Stimulated activated CD4-positive, alpha-beta T cell treated with anti-CD3 and anti-CD28 coated beads, Interleukin-4, amount 100 ng/mL, for 1 hour (primary cell): ENCODE results near the gene FMNL2.

Experiments used
- DNase-seq: peaks from one replicate; pipeline ENCODE4 v3.0.0-alpha.2; 2020

Gene FMNL2

DNA sequence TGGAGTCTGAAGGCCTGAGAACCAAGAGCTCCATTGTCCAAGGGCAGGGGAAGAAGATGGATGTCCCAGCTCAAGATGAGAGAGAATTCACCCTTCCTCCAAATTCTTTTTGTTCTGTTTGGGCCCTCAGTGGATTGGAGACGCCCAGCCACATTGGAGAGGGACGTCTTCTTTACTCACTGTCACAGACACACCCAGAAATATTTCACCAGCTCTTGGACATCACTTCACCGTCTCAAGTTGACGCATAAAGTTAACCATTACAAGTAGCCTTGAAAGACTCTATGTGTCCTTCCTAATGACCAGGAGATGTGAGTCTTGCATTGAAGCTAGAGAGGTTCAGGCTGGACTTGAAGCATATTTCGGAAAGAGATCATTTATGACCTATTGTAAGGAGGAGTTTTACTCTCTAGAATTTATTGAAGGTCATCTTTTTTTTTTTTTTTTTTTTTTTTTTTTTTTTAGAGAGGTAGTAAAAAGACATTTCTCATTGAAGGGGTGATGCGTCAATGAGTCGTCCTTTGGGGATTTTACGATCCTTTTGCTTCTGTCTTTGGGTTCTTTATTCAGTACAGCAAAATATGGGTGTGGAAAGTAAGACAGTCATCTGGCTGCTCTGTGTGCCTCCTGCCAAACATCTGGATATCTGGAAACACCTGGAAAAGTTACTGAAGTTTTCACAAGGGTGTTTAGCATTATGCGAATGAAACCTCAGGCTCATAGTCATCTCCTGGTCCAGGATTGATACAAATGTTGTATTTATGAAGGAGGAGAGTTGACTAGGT is 264.2 kb downstream of the FMNL2 start:
- DNase-seq: no peak

DNA sequence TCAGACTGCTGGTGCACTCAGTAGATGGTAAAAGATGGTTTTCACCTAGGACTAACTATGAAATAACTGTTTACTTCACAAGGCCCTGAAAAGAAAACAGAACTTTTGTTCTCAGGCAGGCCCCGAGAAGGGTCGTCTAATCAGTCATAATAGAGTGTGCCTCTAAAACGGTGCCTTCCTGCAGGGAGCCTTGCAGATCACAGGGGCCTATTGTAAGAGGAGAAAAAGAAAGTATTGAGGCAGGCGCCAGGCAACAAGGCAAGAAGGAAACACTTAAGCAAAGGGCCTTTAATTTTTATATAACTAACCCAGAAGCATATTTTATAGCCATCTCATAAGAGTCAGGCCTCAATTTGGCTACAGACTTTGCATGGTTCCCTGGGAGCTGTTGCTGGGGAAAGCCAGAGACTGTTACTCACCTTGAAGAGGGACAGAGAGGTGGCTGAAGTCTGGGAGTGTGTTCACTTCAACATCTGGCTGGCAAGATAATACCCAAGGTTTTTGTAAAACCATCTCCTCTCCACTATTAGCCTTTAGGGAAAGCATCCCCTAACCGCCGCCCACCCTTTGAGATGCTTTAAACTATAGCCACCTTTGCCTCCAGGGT is 265.2 kb downstream of the FMNL2 start:
- DNase-seq: no peak

DNA sequence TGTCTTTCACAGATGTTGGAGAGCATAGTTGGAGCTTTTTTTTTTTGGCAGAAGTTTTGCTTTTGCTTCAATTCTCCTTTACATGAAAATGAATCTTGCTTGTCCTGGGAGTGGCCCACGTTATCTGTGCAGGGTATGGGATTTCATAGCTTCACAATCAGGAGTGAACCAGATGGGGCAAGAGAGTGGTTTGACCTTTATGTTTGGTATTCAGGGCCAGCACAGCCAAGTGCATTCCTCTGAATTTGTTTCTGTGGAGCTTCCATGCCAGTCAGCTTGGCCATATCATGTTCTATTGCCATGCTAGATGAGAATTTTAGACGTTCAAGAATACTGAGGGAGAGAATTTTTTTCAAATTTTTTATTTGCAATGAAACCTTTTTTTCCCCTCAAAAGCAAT is 265.7 kb downstream of the FMNL2 start:
- no peak for DNase-seq

DNA sequence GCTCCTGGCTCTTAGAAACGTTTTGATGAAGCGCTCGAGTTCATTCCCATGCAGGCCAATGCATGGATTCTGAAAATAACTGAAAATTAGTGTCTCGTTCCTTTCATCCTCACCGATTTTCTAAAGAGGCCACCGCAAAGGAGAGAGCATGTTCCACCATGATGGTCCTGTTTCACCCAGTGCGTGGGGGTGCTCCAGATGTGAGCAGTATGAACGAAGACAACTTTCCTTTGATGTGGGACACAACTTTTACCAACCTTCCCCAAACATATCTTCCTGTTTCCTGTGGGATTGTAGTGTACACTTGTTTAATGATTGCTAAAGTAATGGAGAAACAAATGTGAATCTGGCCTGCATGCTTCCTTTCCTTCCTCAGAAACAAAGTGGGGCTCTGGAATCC is 267.8 kb downstream of the FMNL2 start:
- no peak for DNase-seq

DNA sequence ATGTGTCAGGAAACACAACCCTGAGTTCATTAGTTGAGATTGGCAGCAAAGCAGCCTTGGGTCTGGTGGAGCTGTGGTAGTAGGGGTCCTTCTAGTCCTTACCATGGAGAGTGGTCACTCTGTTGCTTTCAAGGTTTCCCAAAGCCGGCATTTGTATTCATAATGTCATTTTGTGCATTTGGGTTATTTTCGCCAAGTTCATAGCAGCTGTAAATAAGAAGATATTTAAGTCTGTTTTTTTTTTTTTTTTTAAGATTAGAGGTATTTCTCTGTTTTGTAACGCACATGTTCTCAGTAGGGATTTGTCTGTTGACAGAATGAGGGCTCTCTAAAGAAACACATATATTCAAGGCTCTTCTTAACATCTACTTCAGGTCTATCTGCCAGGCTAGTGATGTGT is 268.2 kb downstream of the FMNL2 start:
- no peak for DNase-seq

DNA sequence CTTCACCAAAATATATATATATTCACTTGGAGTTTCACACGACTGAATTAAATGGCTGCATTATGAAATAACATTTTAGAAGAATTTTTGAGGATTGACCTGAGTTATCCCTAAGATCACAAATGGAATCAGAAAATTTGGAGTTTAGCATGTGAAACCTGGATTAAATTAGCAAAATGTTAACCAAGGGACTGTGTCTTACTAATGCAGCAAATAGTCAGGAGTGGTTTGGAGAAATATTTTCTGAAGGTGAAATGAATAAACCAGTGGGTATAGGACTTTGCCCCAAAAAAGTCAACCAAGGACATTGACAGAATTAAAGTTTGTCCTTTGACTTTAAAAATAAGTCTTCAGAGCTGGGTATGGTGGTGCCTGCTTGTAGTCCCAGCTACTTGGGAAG is 271.1 kb downstream of the FMNL2 start:
- DNase-seq: no peak

DNA sequence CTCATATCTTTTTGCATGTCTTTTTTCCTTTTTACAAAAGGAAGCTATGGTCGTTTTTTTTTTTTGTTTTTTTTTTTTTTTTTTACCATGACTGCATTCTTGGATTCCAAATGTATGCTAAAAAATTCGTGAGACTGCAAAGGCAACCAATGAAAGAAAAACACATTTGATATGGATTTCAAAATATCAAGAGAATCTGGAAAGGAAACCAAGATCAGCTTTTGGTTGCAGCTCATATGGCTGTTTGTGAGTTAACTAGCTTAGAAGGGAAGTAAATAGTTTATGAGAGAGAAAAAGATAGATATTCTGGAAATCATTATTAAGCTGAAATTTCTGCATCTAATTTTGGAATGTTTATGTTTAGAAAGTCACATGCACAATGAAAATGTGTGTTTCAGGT is 272.0 kb downstream of the FMNL2 start:
- no peak for DNase-seq

DNA sequence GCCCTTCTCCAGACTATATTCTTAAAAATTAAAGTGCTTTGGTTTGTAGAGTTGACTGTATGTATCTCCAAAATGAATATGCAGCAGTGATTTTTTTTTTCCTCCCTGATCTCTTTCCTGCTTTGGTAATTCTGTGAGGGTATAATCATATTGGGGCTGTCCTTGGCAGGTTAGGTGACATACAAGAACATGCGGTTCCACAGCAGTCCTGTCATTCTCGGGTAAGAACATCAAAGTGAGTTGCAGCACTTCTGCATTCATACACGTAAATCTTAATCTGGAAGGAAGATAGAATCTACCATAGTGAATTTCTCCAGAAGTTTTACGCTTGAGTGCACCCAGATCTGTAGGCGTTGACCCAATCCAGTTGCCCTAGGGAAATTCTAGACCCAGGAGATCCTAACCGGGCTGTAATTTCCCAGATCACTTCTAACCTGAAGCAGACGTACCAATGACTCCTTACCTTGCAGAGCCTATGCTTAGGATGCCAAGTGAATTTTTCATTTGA is 272.9 kb downstream of the FMNL2 start:
- no peak for DNase-seq

DNA sequence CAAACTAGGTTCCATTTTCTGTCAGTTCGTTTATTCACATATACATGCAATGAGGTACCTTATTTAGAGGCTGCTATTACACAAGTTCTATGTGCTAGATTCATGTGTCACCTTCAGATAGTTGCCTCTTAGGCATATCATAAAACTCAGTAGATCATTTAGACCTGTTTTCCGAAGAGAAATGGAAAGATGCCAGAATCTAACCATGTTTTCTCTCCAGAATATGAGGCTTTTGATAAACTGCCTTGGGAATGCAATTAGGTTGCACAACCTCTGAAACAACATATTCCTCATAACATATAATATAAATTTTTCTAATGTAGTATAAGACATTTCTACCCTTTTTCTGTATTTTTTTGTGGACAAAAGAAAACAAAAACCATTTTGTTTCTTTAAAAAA is 274.2 kb downstream of the FMNL2 start:
- DNase-seq: no peak

DNA sequence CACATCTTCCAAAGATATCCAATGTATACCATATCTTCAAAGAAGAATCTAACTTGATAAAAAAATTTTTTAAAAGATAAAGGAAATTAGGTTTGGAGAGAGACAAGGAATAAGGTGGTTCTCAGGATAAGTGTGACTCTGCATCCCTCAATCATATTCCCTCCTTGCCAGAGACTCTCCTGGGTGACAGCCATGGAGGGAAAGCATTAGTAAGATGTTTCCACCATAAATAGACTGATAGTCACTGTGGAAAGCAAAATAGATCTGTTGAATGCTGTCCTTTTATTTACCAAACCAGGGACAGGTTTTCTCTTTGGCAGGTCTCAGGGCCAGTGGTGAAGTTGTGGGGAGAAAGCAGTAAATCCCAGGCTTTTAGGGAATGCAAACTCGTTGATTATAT is 274.7 kb downstream of the FMNL2 start:
- no peak for DNase-seq

DNA sequence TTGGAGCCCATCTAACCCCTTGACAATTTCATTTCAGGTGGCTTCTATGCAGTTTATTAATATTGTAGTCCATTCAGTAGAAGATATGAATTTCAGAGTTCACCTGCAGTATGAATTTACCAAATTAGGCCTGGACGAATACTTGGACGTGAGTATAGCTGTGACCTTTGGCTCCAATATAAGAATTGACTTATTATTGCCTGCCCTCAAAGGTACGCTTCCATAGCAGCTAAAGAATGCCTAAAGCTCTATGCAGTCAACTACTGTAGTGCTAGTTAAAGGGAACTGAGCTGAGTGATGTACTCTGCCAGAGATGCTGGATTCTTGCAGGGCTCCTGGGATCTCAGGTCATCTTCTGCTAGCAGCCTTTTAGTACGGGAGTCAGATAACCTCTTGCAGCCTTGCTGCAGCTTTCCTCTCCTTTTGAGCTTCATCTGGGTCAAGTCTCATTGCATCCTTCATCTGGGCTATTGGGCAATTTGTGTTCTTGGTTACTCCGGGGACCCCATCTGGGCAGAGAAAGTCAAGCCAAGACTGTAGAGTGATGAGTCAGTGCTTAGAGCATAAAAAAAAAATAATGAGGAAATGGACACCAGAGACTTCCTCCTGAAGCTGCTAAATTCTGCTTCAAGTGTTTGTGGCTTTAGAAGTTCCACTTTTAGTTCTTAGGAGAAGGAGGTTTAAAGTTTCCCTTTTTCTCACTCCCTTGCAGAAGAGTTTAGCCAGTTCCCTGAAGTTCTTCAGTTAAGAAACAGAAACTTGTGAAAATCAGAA is 276.7 kb downstream of the FMNL2 start:
- no peak for DNase-seq

DNA sequence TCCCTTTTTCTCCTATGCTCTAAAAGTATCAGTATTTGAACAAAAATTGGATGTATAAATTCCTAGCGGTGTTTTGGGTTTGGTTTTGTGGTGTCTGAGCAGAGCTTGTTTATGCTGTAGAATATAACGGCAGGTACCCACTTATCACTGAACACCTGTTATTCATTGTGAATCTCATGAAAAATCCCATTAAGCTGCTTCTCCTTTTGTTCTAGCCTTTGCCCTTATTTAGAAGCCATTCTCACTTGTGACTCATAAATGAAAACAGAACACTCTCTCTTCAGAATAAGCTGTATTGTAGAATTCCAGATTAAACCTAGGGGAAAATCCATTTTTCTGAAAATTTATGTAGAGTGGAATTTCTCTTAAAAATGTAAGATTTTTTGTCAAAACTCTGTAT is 278.3 kb downstream of the FMNL2 start:
- DNase-seq: no peak

DNA sequence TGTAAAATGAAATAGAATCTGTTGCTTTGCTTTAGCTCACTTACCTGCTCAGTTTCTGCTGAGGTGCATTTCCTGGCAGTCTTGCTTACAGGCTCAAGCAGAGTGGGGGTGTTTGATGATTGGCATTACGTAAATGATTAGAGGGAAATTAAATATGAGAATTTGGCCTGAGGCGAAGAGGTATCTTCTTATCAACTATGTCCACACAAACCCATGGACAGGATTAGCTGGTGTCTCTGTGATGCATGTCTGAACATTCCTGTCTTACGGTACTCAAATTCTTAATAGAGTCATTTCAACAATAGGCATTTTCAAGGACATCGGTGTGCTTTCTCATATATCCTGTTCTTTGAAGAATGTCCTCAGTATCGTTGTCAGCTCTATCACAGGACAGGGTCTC is 280.2 kb downstream of the FMNL2 start:
- DNase-seq: no peak

DNA sequence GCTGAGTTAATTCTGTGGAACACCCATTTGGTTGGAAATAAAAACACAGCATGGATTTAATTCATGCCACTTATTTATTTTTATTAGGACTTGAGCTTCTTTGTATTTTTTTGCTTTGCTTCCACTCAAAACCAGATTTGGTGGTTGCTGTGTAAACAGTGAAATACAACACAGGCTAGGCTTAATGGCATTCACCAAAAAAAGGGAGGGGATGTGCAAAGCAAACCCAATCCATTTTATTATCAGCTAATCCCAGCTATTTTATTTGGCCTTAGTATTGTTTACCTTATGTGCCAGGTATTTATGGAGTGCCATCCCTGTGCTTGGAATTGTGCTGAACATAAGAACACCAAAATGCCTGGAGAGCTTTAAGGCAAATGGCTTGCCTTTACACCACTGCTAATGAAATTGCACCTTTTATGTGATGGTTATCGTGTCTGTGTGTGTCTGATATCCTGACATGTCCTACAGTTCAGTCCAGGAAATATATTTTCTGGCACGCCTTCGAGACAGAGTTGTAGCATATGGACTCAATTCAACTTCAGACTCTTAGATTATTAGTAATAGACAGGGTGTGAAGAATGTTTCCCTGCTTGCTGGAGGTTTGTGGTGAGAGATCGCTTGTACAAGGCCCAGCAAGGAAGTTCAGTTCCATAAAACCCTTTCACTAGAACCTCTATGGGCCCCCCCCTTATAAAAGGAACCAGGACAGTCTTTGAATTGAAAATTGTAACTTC is 282.6 kb downstream of the FMNL2 start:
- DNase-seq: no peak

DNA sequence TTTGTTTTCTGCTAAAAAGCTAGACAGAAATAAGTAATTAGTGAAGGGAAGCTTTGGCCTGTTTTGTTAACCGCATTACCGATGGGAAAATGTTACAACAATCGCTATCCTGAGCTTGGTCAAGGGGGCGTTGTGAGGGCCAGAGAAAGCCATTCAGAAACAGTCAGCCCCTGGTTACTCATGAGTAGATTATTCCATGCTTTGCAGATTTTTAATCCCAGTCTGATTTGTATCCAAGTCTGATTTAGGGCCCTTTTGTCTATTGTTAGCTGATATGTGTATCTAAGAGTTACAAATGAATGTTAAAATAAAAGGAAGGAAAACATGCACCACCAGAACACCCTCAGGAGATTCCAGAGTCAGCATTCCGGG is 283.2 kb downstream of the FMNL2 start:
- DNase-seq: no peak

DNA sequence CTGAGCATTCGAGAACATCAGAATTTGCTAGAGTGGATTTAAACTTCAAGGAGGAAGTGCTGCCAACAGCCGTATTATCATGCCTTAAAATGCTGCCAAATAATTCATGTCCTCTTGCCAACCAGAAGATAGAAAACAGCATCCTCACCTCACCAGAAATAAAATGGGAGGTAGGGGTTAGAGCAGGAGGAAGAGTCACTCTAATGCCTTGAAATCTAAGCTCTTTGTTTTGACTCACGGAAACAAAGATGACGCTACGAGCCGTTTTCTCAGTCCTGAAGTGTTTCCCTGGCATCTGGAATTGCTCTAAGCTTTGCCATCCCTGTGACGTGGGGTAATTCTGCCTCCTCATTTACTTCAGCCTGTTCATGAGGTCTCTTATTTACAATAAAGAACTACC is 285.2 kb downstream of the FMNL2 start:
- DNase-seq: no peak

DNA sequence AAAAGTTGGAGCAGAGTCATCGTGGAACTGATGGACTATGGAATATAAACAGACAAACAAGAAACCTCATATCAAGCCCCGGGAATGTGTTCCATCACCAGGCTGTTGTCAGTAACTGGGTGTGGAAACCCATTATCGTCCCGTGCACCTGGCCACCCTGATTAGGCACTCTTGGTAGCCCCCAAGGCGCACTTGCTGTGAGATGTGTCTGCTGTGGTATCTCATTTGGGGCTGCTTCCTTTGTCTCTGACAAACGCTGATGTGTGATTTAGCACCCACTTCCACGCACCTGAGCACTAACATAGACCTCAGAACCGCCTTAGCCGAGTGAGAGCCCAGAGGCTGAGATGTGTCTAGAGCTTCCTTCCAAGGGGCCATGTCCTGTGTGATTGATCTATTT is 286.0 kb downstream of the FMNL2 start:
- no peak for DNase-seq

DNA sequence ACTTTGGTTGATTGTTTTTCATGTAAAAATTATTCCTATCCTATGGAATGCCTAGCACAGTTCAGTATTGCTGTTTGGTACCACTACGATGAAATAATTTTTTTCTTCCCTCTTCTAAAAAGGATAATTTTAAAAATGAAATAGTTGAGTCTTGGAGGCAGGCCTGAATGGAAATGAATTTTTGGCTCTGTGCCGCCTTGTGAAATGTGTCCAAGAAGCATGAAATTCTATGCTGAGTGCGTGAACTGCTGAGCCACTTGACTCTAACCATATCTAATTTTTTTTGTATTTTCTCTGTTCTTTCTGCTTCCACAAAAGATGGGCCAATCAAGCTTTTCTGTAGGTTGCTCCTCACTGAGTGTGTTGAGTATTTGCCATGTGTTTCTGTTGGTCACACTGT is 287.2 kb downstream of the FMNL2 start:
- DNase-seq: no peak

DNA sequence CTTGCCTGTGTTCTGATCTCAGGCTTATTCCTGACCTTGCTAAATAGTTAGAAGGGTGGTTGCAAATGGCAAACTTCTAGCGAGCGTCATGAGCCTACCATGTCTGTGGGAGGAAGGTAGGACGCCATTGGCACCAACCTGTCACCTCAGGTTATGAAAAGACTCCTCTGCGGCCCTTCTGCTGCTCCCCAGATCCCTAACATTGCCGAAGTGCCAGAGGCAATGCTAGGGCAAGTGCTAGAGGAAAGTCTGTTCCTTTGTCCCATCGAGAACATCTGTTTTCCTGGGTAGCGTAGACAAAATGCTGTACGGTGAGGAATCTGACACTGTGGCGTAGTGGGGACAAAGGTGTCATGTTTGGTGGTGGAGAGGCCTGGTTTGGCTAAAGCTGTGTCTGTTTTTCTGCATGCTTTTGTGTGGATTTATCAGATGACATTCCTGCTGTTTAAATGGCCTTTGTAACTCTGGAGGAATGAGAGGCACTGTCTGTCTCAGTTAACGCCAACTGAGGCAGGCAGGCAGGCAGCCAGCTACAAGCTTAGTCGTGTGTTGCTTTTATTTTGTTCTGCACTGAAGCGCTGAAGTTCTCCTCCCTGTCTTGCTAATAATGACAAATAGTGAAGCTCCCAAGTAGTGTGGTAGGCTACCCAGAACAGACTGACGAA is 288.2 kb downstream of the FMNL2 start:
- DNase-seq: no peak

DNA sequence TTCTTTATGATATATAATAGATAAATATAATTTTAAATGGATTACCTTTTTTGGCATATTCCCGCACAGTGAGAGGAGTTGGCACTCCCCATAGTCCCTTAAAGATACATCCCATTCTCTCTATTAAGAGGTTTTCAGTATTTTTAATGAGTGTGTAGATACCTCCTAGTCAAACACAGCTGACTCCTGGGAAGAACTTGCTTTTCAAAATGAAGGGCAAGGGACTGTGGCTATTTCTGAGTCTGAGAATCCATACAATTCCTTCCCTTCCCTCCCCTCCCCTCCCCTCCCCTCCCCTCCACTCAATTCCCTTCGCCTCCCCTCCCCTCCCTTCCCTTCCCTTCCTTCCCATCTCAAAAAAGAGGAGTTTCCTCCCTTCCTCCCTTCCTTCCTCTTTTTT is 288.8 kb downstream of the FMNL2 start:
- no peak for DNase-seq

DNA sequence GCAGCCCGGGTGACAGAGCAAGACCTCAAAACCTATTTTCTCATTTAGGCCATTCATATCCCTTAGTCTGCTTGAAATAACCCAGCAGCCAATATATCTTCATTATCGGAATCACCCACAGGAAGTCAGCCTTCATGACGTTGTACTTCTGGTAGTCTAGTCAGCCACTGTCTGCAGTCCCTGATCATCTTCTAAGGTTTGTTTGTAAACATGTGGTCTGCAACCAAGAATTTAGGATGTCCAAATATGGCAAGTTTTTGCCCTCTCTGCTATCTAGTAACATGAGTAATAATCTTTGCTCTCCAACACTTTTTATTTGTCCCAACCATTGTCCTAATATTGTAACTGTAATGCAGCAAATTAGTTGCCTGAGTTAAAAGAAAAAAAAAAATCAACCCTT is 289.8 kb downstream of the FMNL2 start:
- DNase-seq: no peak

DNA sequence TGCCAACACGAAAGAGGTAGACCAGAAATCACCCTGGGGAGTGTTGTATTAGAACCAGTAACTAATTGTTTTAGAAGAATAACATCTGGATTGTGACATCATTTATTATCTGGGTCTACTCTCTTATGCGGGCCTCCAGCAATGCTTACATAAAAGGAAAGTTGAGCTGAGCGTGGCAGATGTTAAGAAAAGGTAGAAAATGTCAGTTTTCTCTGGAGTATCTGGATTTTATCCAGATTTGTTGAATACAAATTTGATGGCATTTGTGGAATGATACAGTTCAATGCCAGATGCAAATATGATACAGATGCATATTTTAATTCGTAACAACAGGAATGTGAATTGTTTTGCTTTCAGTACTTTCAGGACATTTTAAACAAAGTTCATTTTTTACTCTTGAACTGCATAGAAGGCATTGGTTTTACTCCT is 292.0 kb downstream of the FMNL2 start:
- DNase-seq: no peak
